Measurements from ENCODE around the gene KIF6.

DNA sequence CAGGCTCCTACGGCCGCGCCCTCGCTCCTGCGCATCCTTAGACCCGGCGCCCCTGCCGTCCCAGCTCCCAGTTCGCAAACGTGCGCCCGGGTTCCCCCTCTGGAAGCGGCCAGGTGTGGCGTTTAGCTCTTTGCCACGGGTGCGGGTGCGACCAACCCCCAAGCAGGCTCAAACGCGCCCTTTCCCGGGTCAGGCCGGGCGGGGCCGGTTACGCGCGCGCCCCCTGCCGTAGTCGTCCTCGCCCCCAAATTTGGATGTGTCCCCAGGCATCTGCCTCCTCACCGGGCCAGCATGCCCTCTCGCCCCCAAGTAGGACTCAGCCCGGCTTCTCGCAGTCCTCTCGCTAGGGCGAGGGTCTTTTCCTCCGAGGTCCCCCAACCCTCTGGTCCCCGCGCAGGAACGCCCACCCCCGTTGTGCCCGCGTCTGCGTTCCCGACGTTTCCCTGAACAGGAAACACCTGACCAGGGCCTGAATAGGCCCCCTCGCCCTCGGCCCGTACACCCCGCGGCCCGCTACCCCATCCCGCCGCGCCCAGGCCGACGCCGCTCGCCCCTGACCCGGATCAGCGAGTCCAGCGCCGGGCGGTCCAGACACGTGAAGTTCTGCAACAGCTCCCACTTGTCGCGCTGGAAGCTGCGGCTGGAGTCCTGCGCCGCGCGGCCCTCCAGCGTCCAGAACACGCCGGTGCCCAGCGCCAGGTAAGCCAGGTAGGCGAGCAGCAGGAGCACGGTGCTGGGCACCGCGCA lies 411.5 kb downstream of the KIF6 start:
- TF ChIP-seq, protein P1, sequence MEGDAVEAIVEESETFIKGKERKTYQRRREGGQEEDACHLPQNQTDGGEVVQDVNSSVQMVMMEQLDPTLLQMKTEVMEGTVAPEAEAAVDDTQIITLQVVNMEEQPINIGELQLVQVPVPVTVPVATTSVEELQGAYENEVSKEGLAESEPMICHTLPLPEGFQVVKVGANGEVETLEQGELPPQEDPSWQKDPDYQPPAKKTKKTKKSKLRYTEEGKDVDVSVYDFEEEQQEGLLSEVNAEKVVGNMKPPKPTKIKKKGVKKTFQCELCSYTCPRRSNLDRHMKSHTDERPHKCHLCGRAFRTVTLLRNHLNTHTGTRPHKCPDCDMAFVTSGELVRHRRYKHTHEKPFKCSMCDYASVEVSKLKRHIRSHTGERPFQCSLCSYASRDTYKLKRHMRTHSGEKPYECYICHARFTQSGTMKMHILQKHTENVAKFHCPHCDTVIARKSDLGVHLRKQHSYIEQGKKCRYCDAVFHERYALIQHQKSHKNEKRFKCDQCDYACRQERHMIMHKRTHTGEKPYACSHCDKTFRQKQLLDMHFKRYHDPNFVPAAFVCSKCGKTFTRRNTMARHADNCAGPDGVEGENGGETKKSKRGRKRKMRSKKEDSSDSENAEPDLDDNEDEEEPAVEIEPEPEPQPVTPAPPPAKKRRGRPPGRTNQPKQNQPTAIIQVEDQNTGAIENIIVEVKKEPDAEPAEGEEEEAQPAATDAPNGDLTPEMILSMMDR (IDR thresholded peaks at IDR 0.05): no peak
- no peak for TF ChIP-seq POLR2A (IDR thresholded peaks at IDR 0.05)
